ENCODE results near the gene DENND6A. TPM values are rescaled to one million over a fixed set of nuclear protein-coding genes. Genes with fewer than 3 reads are reported as not detected.

Gene DENND6A
- total and polyA plus RNA-seq, 2 of the 13 experiments (the other 11 are each of a cell fraction or from before 2014, with no cell fraction given), result 9.4 to 11.1 TPM

DNA sequence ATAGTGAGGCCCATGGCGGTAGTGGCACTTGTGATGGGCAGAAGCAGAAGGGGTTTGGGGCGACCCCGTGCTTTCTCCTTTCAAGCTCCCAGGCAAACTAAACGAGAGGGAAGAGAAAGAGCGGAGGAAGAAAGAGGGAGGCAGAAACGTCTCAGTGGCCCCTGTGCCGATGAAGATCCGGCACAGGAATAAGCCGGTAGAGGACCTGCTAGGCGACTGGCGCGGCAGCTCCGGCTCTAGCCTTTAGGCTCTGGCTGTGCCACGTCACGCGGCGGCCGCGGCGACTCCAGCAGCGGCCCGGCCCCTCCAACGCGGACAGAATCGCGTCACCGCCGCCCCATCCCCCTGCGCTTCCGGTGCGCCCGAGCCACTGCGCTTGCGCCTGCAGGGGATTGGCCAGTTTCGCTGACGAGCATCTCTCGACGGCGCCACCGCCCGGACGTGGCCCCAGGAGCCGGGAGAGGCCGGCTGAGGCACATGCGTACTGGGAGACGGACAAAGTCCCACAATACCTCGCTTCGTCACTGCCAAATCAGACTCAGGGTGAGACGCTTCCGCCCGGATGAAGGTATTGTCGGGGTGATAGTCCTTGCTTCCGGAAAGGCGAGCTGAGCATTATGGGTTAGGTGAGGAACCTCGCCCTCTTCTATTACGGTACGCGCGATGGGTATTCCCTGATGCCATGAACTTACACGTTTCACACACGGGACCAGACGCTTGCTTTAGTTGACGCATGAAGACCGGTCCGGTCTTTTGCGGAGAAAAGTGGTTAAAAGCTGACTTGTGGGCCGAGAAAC is 95.6 kb downstream of the DENND6A start, which contains the start of gene ARF4 (continued):
- TF ChIP-seq TBX2 (CRISPR knock-in tag; IDR thresholded peaks at IDR 0.05; ENCODE audit: borderline replicate concordance) (peak; percentile 85), SRSF4 (IDR thresholded peaks at IDR 0.05; ENCODE audit: low read depth, low read length, poor library complexity, severe bottlenecking) (no peak), ZSCAN12 (CRISPR knock-in tag; IDR thresholded peaks at IDR 0.05) (no peak), ZSCAN29 (CRISPR knock-in tag; conservative IDR thresholded peaks at IDR 0.05) (0 out of 2 replicates have a peak, but pooled peaks have one; percentile 29), ZNF235 (CRISPR knock-in tag; IDR thresholded peaks at IDR 0.05; ENCODE audit: borderline replicate concordance) (no peak; the same call in 1 of the 2 replicates), SKI (IDR thresholded peaks at IDR 0.05; ENCODE audit: partially characterized antibody) (no peak), ARHGAP35 (CRISPR knock-in tag; IDR thresholded peaks at IDR 0.05; ENCODE audit: borderline replicate concordance) (0 out of 2 replicates have a peak, but pooled peaks have one; percentile 20), MYNN (CRISPR knock-in tag; IDR thresholded peaks at IDR 0.05; ENCODE audit: low read depth) (no peak; the same call in 1 of the 2 replicates), POLR2AphosphoS2 (IDR thresholded peaks at IDR 0.05; ENCODE audit: low read depth, low read length) (no peak; the same call in none of the 2 replicates), ZNF619 (CRISPR knock-in tag; IDR thresholded peaks at IDR 0.05) (no peak; the same call in 1 of the 2 replicates)
- TF ChIP-seq, protein P1, sequence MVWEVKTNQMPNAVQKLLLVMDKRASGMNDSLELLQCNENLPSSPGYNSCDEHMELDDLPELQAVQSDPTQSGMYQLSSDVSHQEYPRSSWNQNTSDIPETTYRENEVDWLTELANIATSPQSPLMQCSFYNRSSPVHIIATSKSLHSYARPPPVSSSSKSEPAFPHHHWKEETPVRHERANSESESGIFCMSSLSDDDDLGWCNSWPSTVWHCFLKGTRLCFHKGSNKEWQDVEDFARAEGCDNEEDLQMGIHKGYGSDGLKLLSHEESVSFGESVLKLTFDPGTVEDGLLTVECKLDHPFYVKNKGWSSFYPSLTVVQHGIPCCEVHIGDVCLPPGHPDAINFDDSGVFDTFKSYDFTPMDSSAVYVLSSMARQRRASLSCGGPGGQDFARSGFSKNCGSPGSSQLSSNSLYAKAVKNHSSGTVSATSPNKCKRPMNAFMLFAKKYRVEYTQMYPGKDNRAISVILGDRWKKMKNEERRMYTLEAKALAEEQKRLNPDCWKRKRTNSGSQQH (CRISPR knock-in tag; IDR thresholded peaks at IDR 0.05; ENCODE audit: low read depth), result no peak; the same call in 1 of the 2 replicates
- TF ChIP-seq, protein P2, sequence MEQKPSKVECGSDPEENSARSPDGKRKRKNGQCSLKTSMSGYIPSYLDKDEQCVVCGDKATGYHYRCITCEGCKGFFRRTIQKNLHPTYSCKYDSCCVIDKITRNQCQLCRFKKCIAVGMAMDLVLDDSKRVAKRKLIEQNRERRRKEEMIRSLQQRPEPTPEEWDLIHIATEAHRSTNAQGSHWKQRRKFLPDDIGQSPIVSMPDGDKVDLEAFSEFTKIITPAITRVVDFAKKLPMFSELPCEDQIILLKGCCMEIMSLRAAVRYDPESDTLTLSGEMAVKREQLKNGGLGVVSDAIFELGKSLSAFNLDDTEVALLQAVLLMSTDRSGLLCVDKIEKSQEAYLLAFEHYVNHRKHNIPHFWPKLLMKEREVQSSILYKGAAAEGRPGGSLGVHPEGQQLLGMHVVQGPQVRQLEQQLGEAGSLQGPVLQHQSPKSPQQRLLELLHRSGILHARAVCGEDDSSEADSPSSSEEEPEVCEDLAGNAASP (CRISPR knock-in tag; IDR thresholded peaks at IDR 0.05; ENCODE audit: borderline replicate concordance), result peak; percentile 72
- TF ChIP-seq, protein P3, sequence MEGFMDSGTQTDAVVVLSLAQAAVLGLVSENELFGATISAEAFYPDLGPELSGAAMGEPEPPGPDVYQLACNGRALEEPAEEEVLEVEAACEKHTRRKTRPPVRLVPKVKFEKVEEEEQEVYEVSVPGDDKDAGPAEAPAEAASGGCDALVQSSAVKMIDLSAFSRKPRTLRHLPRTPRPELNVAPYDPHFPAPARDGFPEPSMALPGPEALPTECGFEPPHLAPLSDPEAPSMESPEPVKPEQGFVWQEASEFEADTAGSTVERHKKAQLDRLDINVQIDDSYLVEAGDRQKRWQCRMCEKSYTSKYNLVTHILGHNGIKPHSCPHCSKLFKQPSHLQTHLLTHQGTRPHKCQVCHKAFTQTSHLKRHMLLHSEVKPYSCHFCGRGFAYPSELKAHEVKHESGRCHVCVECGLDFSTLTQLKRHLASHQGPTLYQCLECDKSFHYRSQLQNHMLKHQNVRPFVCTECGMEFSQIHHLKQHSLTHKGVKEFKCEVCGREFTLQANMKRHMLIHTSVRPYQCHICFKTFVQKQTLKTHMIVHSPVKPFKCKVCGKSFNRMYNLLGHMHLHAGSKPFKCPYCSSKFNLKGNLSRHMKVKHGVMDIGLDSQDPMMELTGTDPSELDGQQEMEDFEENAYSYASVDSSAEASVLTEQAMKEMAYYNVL (CRISPR knock-in tag; IDR thresholded peaks at IDR 0.05; ENCODE audit: borderline replicate concordance), result peak; percentile 27; the same call in 1 of the 2 replicates
- TF ChIP-seq, protein P4, sequence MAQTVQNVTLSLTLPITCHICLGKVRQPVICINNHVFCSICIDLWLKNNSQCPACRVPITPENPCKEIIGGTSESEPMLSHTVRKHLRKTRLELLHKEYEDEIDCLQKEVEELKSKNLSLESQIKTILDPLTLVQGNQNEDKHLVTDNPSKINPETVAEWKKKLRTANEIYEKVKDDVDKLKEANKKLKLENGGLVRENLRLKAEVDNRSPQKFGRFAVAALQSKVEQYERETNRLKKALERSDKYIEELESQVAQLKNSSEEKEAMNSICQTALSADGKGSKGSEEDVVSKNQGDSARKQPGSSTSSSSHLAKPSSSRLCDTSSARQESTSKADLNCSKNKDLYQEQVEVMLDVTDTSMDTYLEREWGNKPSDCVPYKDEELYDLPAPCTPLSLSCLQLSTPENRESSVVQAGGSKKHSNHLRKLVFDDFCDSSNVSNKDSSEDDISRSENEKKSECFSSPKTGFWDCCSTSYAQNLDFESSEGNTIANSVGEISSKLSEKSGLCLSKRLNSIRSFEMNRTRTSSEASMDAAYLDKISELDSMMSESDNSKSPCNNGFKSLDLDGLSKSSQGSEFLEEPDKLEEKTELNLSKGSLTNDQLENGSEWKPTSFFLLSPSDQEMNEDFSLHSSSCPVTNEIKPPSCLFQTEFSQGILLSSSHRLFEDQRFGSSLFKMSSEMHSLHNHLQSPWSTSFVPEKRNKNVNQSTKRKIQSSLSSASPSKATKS (CRISPR knock-in tag; IDR thresholded peaks at IDR 0.05), result no peak; the same call in none of the 2 replicates
- TF ChIP-seq, protein P5, sequence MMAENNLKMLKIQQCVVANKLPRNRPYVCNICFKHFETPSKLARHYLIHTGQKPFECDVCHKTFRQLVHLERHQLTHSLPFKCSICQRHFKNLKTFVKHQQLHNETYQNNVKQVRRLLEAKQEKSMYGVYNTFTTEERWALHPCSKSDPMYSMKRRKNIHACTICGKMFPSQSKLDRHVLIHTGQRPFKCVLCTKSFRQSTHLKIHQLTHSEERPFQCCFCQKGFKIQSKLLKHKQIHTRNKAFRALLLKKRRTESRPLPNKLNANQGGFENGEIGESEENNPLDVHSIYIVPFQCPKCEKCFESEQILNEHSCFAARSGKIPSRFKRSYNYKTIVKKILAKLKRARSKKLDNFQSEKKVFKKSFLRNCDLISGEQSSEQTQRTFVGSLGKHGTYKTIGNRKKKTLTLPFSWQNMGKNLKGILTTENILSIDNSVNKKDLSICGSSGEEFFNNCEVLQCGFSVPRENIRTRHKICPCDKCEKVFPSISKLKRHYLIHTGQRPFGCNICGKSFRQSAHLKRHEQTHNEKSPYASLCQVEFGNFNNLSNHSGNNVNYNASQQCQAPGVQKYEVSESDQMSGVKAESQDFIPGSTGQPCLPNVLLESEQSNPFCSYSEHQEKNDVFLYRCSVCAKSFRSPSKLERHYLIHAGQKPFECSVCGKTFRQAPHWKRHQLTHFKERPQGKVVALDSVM (CRISPR knock-in tag; IDR thresholded peaks at IDR 0.05), result peak; percentile 53
- TF ChIP-seq, protein P6, sequence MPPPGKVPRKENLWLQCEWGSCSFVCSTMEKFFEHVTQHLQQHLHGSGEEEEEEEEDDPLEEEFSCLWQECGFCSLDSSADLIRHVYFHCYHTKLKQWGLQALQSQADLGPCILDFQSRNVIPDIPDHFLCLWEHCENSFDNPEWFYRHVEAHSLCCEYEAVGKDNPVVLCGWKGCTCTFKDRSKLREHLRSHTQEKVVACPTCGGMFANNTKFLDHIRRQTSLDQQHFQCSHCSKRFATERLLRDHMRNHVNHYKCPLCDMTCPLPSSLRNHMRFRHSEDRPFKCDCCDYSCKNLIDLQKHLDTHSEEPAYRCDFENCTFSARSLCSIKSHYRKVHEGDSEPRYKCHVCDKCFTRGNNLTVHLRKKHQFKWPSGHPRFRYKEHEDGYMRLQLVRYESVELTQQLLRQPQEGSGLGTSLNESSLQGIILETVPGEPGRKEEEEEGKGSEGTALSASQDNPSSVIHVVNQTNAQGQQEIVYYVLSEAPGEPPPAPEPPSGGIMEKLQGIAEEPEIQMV (CRISPR knock-in tag; IDR thresholded peaks at IDR 0.05; ENCODE audit: low read depth), result peak; percentile 34
